Dermis microvascular lymphatic vessel endothelial cell (primary cell): Measurements from ENCODE around the gene SRMS. TPM values are rescaled to one million over a fixed set of nuclear protein-coding genes. Genes with fewer than 3 reads are reported as not detected.

Experiments used
- DNase-seq, 2 donors: peaks; one replicate each; pipeline versions ENCODE4 v3.0.0 to v3.0.0-alpha.2; 2010; ENCODE audit warnings: low read depth in 2 of 2
- total RNA-seq: library from RNA; depleted of rRNA; stranded (reverse); fragments of >200 nt; gene quantifications from 2 replicates; pipeline ENCODE4 v1.2.1, GENCODE V29; 2014

Gene SRMS
- total RNA-seq, 1 donor from 2014 or later = not detected

GRCh38 chr20:63503524-63503923 lies 44.0 kb downstream of the SRMS start:
- DNase-seq = no peak

GRCh38 chr20:63502671-63503172 lies 44.8 kb downstream of the SRMS start:
- no peak for DNase-seq

GRCh38 chr20:63501818-63502670 lies 45.5 kb downstream of the SRMS start:
- DNase-seq = peak in 1 of 2 donors; percentile 20

- no peak for DNase-seq
Observed at GRCh38 chr20:63500902-63501817, 46.4 kb downstream of the SRMS start.

- DNase-seq = no peak
Observed at GRCh38 chr20:63500151-63500901, 47.2 kb downstream of the SRMS start.

- no peak for DNase-seq
Observed at GRCh38 chr20:63499338-63499969, 48.1 kb downstream of the SRMS start.

- DNase-seq = peak in 1 of 2 donors; percentile 30
Observed at GRCh38 chr20:63498960-63499337, 48.6 kb downstream of the SRMS start, which contains the start of gene EEF1A2. EEF1A2 (minus strand) TSS chr20:63499083; CDS start chr20:63497763, 1,320 bp downstream.

GRCh38 chr20:63497946-63498935 lies 49.3 kb downstream of the SRMS start:
- peak in 1 of 2 donors; percentile 48 for DNase-seq

- no peak for DNase-seq
Observed at GRCh38 chr20:63497138-63497945, 50.2 kb downstream of the SRMS start.

- DNase-seq = no peak
Observed at GRCh38 chr20:63496596-63497120, 50.9 kb downstream of the SRMS start.

GRCh38 chr20:63495741-63496595 lies 51.6 kb downstream of the SRMS start:
- peak in 1 of 2 donors; percentile 52 for DNase-seq

GRCh38 chr20:63495167-63495720 lies 52.3 kb downstream of the SRMS start:
- no peak for DNase-seq

GRCh38 chr20:63494420-63495166 lies 53.0 kb downstream of the SRMS start:
- no peak for DNase-seq

- DNase-seq = no peak
Observed at GRCh38 chr20:63494084-63494419, 53.5 kb downstream of the SRMS start.

- no peak for DNase-seq
Observed at GRCh38 chr20:63493563-63494020, 54.0 kb downstream of the SRMS start.

- DNase-seq = no peak
Observed at GRCh38 chr20:63492982-63493381, 54.6 kb downstream of the SRMS start.
